HepG2 (cell line): ENCODE measurements around the gene TMEM151A. TPM values are rescaled to one million over a fixed set of nuclear protein-coding genes. Genes with fewer than 3 reads are reported as not detected.

Source experiments
- AKNA ChIP-seq: sonication (generic); formaldehyde crosslinking; IDR thresholded peaks from 2 replicates; pipeline ENCODE4 v1.4.0; 2020; ENCODE audit warnings: missing genetic modification reagents, borderline replicate concordance
- GRHL1 ChIP-seq: sonication (generic); formaldehyde crosslinking; conservative IDR thresholded peaks from 2 replicates; pipeline ENCODE4 v1.8.0; 2022; ENCODE audit warnings: missing genetic modification reagents
- IKZF1 ChIP-seq: fragments of 450-650 bp; IDR thresholded peaks from 2 replicates; pipeline ENCODE4 v1.7.1; 2016
- JUNB ChIP-seq: sonication (generic); formaldehyde crosslinking; IDR thresholded peaks from 2 replicates; pipeline ENCODE4 v1.8.0; 2022; ENCODE audit warnings: missing genetic modification reagents, mild to moderate bottlenecking, borderline replicate concordance
- MTA1 ChIP-seq: sonication (generic); formaldehyde crosslinking; IDR thresholded peaks from 2 replicates; pipeline ENCODE4 v1.4.0; 2020; ENCODE audit warnings: missing genetic modification reagents, mild to moderate bottlenecking, borderline replicate concordance
- MXI1 ChIP-seq: IDR thresholded peaks from 3 replicates; pipeline ENCODE4 v1.6.1; 2012; ENCODE audit warnings: low read depth, low read length, inconsistent platforms, borderline replicate concordance
- PRDM4 ChIP-seq: sonication (generic); formaldehyde crosslinking; IDR thresholded peaks from 2 replicates; pipeline ENCODE4 v1.9.0; 2021; ENCODE audit warnings: missing genetic modification reagents, borderline replicate concordance
- RARA ChIP-seq: IDR thresholded peaks from 2 replicates; pipeline ENCODE4 v1.6.1; 2016; ENCODE audit warnings: missing genetic modification reagents, missing compliant biosample characterization
- SMC3 ChIP-seq: IDR thresholded peaks from 2 replicates; pipeline ENCODE4 v1.6.1; 2011; ENCODE audit warnings: low read length, improper control_type of control experiment
- SP1 ChIP-seq, 2 experiments: fragments of 450-650 bp in 1 of 2; sonication (generic) in 1 of 2; formaldehyde crosslinking in 1 of 2; IDR thresholded peaks; 2 replicates each; pipeline versions ENCODE4 v1.4.0 to v1.6.1; 2016 to 2020; ENCODE audit warnings: missing genetic modification reagents in 1 of 2
- THAP8 ChIP-seq: sonication (generic); formaldehyde crosslinking; IDR thresholded peaks from 2 replicates; pipeline ENCODE4 v1.5.1; 2020; ENCODE audit warnings: missing genetic modification reagents, mild to moderate bottlenecking, borderline replicate concordance
- TIGD3 ChIP-seq: sonication (generic); formaldehyde crosslinking; IDR thresholded peaks from 2 replicates; pipeline ENCODE4 v1.5.1; 2020; ENCODE audit warnings: mild to moderate bottlenecking, missing genetic modification reagents, borderline replicate concordance
- TOPORS ChIP-seq: sonication (generic); formaldehyde crosslinking; IDR thresholded peaks from 2 replicates; pipeline ENCODE4 v1.8.0; 2023; ENCODE audit warnings: mild to moderate bottlenecking, missing genetic modification reagents
- ZNF615 ChIP-seq: sonication (generic); formaldehyde crosslinking; IDR thresholded peaks from 2 replicates; pipeline ENCODE4 v1.5.0; 2020; ENCODE audit warnings: mild to moderate bottlenecking, missing genetic modification reagents, borderline replicate concordance
- ZNF850 ChIP-seq: sonication (generic); formaldehyde crosslinking; conservative IDR thresholded peaks from 2 replicates; pipeline ENCODE4 v1.9.0; 2021; ENCODE audit warnings: mild to moderate bottlenecking, missing genetic modification reagents
- ZSCAN30 ChIP-seq: sonication (generic); formaldehyde crosslinking; IDR thresholded peaks from 2 replicates; pipeline ENCODE4 v1.5.0; 2020; ENCODE audit warnings: mild to moderate bottlenecking, missing genetic modification reagents
- ZZZ3 ChIP-seq: sonication (generic); formaldehyde crosslinking; IDR thresholded peaks from 2 replicates; pipeline ENCODE4 v1.4.0; 2020; ENCODE audit warnings: missing genetic modification reagents, mild to moderate bottlenecking, borderline replicate concordance
- polyA plus RNA-seq, 8 experiments: library from polyadenylated mRNA; depleted of rRNA in 3 of 8; stranded (reverse) in 7 of 8; unstranded in 1 of 8; fragments of >200 nt; fragmentation: Illumina TruSeq in 4 of 8; extraction: Trizol in 4 of 8; gene quantifications; 2 replicates each; pipeline versions ENCODE4 v1.2.1 to v1.2.3, GENCODE V29; 2011 to 2016; ENCODE audit warnings: low read depth in 4 of 8, missing spikeins in 1 of 8, mixed read lengths in 1 of 8; ENCODE audit not compliant: insufficient read depth in 1 of 8
- total RNA-seq, 5 experiments: library from RNA; depleted of rRNA; stranded (reverse); fragments of >200 nt; fragmentation: Illumina TruSeq; extraction: Trizol; gene quantifications; 2 replicates each; pipeline ENCODE4 v1.2.3, GENCODE V29; 2016; ENCODE audit warnings: low read depth in 1 of 5

Gene TMEM151A
- total and polyA plus RNA-seq, 2 of the 13 experiments (the other 11 are each of a cell fraction or from before 2014, with no cell fraction given) = 0.18 to 0.33 TPM

GRCh38 chr11:66336234-66337102, 44.8 kb downstream of the TMEM151A start, which contains the start of gene RIN1 (continued):
- no peak for TF ChIP-seq ZNF615 (CRISPR knock-in tag)
- TF ChIP-seq JUNB (CRISPR knock-in tag) = no peak; the same call in 1 of the 2 replicates
- TF ChIP-seq THAP8 (CRISPR knock-in tag) = no peak
- peak; percentile 77 for TF ChIP-seq SMC3
- TF ChIP-seq ZSCAN30 (CRISPR knock-in tag) = no peak
- TF ChIP-seq GRHL1 (CRISPR knock-in tag) = no peak
- no peak for TF ChIP-seq TOPORS
- TF ChIP-seq ZNF850 (CRISPR knock-in tag) = no peak
- TF ChIP-seq MXI1 = peak; percentile 90; the same call in 1 of the 3 replicates
- no peak for TF ChIP-seq AKNA (CRISPR knock-in tag)
- peak; percentile 61 for TF ChIP-seq RARA (CRISPR knock-in tag)
- TF ChIP-seq PRDM4 (CRISPR knock-in tag) = no peak
- no peak for TF ChIP-seq TIGD3 (CRISPR knock-in tag)
- TF ChIP-seq SP1 (IDR thresholded peaks at IDR 0.05) = no peak
- TF ChIP-seq SP1 (CRISPR knock-in tag; IDR thresholded peaks at IDR 0.05) = peak; percentile 55
- TF ChIP-seq IKZF1 = no peak
- TF ChIP-seq MTA1 = peak; percentile 81; the same call in 1 of the 2 replicates
- TF ChIP-seq ZZZ3 = no peak
